ENCODE data around the gene GHRL.

Gene GHRL

GRCh38 chr3:10278501-10278900 is 14.2 kb downstream of the GHRL start:
- H3K9me2 ChIP-seq (replicated peaks; ENCODE audit: control insufficient read depth, low read length): no peaks in the 10 kb centered on the region
- no peaks in the 10 kb centered on the region for H3K9me3 ChIP-seq (ENCODE audit: control insufficient read depth, insufficient read depth, low read length)
- no peak overlapping the region for H3K27ac ChIP-seq (ENCODE audit: low read depth, low read length)
- H3F3A ChIP-seq (ENCODE audit: control insufficient read depth, insufficient read depth): peaks cover 4% of the 10 kb centered on the region; the same call in 1 of the 2 replicates
- peaks cover 13% of the 10 kb centered on the region for H3K4me1 ChIP-seq (ENCODE audit: control insufficient read depth, low read length)
- H4K20me1 ChIP-seq (ENCODE audit: control insufficient read depth, insufficient read depth, low read depth, low read length): peaks cover 25% of the 10 kb centered on the region
- H3K79me2 ChIP-seq (ENCODE audit: control insufficient read depth, low read length): peaks cover 58% of the 10 kb centered on the region
- TF ChIP-seq CTCF (IDR thresholded peaks at IDR 0.05; ENCODE audit: low read depth, low read length, poor library complexity, severe bottlenecking) (no peak), EZH2phosphoT487 (IDR thresholded peaks at IDR 0.05; ENCODE audit: borderline replicate concordance, low read length) (no peak)
- no peaks in the 10 kb centered on the region for H3K27me3 ChIP-seq (ENCODE audit: control insufficient read depth, low read length)
- peaks cover 89% of the 10 kb centered on the region for H3K36me3 ChIP-seq (ENCODE audit: control insufficient read depth, low read length)
- no peak overlapping the region for H3K4me2 ChIP-seq (ENCODE audit: low read length)
- H3K4me3 ChIP-seq (ENCODE audit: low read length): no peak overlapping the region

GRCh38 chr3:10277115-10277625 is 15.6 kb downstream of the GHRL start:
- H3K36me3 ChIP-seq (ENCODE audit: control insufficient read depth, low read length): peaks cover 86% of the 10 kb centered on the region

GRCh38 chr3:10274601-10275000 is 18.1 kb downstream of the GHRL start:
- Histone ChIP-seq H3K4me2 (ENCODE audit: low read length) (peak overlapping the region; percentile 59), H3K4me1 (ENCODE audit: control insufficient read depth, low read length) (peaks cover 42% of the 10 kb centered on the region), H3K27ac (ENCODE audit: low read depth, low read length) (peak overlapping the region; percentile 40), H3K36me3 (ENCODE audit: control insufficient read depth, low read length) (peaks cover 92% of the 10 kb centered on the region), H4K20me1 (ENCODE audit: control insufficient read depth, insufficient read depth, low read depth, low read length) (peaks cover 19% of the 10 kb centered on the region), H3K4me3 (ENCODE audit: low read length) (0 out of 2 replicates have a peak overlapping the region, but pooled peaks have one; percentile 49), H3K9me3 (ENCODE audit: control insufficient read depth, insufficient read depth, low read length) (no peaks in the 10 kb centered on the region), H3K9me2 (replicated peaks; ENCODE audit: control insufficient read depth, low read length) (no peaks in the 10 kb centered on the region), H3F3A (ENCODE audit: control insufficient read depth, insufficient read depth) (peaks cover 4% of the 10 kb centered on the region; the same call in 1 of the 2 replicates), H3K79me2 (ENCODE audit: control insufficient read depth, low read length) (peaks cover 91% of the 10 kb centered on the region), H3K27me3 (ENCODE audit: control insufficient read depth, low read length) (no peaks in the 10 kb centered on the region)
- no peak for TF ChIP-seq CTCF (IDR thresholded peaks at IDR 0.05; ENCODE audit: low read depth, low read length, poor library complexity, severe bottlenecking)
- no peak for TF ChIP-seq EZH2phosphoT487 (IDR thresholded peaks at IDR 0.05; ENCODE audit: borderline replicate concordance, low read length)

More at GRCh38 chr3:10277115-10277625, 15.6 kb downstream of the GHRL start:
- Histone ChIP-seq H3K9me3 (ENCODE audit: control insufficient read depth, insufficient read depth, low read length) (no peaks in the 10 kb centered on the region), H3K4me2 (ENCODE audit: low read length) (no peak overlapping the region), H3K27ac (ENCODE audit: low read depth, low read length) (no peak overlapping the region), H3K4me1 (ENCODE audit: control insufficient read depth, low read length) (peaks cover 26% of the 10 kb centered on the region), H3K27me3 (ENCODE audit: control insufficient read depth, low read length) (no peaks in the 10 kb centered on the region), H3K79me2 (ENCODE audit: control insufficient read depth, low read length) (peaks cover 71% of the 10 kb centered on the region), H3K4me3 (ENCODE audit: low read length) (no peak overlapping the region), H3K9me2 (replicated peaks; ENCODE audit: control insufficient read depth, low read length) (no peaks in the 10 kb centered on the region), H4K20me1 (ENCODE audit: control insufficient read depth, insufficient read depth, low read depth, low read length) (peaks cover 27% of the 10 kb centered on the region), H3F3A (ENCODE audit: control insufficient read depth, insufficient read depth) (peaks cover 4% of the 10 kb centered on the region; the same call in 1 of the 2 replicates)
- no peak for TF ChIP-seq EZH2phosphoT487 (IDR thresholded peaks at IDR 0.05; ENCODE audit: borderline replicate concordance, low read length)
- no peak for TF ChIP-seq CTCF (IDR thresholded peaks at IDR 0.05; ENCODE audit: low read depth, low read length, poor library complexity, severe bottlenecking)
